ENCODE results near the gene ADD2. TPM values are rescaled to one million over a fixed set of nuclear protein-coding genes. Genes with fewer than 3 reads are reported as not detected.

Gene ADD2
- total RNA-seq, 1 donor from 2014 or later = 2.6 TPM

DNA sequence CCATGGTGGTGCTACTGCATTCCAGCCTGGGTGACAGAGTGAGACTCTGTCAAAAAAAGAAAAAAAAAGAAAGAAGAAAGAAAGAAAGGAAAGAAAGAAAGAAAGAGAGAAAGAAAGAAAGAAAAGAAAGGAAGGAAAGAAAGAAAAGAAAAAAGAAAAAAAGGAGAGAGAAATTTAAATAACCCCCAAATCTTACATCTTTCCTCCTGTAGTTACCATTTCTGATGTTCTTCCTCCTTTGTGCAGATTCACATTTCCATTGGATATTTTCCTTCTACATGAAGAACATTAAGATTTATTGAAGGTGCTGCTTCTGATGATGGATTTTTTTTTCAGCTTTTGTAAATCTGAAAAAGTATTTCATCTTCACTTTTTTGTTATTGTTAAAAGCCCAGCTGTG lies 117.0 kb downstream of the ADD2 start:
- no peak overlapping the region for H3K27ac ChIP-seq (ENCODE audit: low read depth, low read length)
- no peak overlapping the region for H3K9ac ChIP-seq (ENCODE audit: low read depth in 1 of 3, low read length in 3 of 3)
- peaks cover 7 to 18% (median 10%) of the 10 kb centered on the region in 3 donors for H3K27me3 ChIP-seq (ENCODE audit: control insufficient read depth in 3 of 3, insufficient read depth in 3 of 3, low read length in 3 of 3)
- no peaks in the 10 kb centered on the region for H3K9me3 ChIP-seq (ENCODE audit: control insufficient read depth in 3 of 3, low read length in 3 of 3)
- H3K4me3 ChIP-seq (ENCODE audit: low read length in 3 of 3) = no peak overlapping the region
- H3K36me3 ChIP-seq (ENCODE audit: control insufficient read depth in 3 of 3, insufficient read depth in 3 of 3, low read length in 3 of 3) = no peaks in the 10 kb centered on the region
- H3K4me1 ChIP-seq (ENCODE audit: control insufficient read depth in 3 of 3, insufficient read depth in 3 of 3, low read length in 3 of 3) = no peaks in the 10 kb centered on the region

DNA sequence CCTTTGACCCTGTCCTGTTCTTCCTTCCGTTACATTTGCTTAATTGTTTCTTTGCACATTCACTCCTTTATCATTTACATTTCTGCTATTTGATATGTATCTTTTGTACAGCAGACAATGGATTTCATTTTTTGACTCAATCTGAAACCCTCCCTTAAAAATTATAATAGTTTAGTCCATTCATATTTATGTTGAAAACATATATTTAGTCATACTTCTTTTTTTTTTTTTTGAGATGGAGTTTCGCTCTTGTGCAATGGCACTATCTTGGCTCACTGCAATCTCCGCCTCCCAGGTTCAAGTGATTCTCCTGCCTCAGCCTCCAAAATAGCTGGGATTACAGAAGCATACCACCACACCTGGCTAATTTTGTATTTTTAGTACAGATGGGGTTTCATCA lies 119.0 kb downstream of the ADD2 start:
- Histone ChIP-seq H3K4me3 (ENCODE audit: low read length in 3 of 3) (no peak overlapping the region), H3K9ac (ENCODE audit: low read depth in 1 of 3, low read length in 3 of 3) (no peak overlapping the region), H3K27ac (ENCODE audit: low read depth, low read length) (no peak overlapping the region), H3K27me3 (ENCODE audit: control insufficient read depth in 3 of 3, insufficient read depth in 3 of 3, low read length in 3 of 3) (peaks cover under 1 to 12% (median 3%) of the 10 kb centered on the region in 3 donors), H3K36me3 (ENCODE audit: control insufficient read depth in 3 of 3, insufficient read depth in 3 of 3, low read length in 3 of 3) (no peaks in the 10 kb centered on the region), H3K9me3 (ENCODE audit: control insufficient read depth in 3 of 3, low read length in 3 of 3) (no peaks in the 10 kb centered on the region), H3K4me1 (ENCODE audit: control insufficient read depth in 3 of 3, insufficient read depth in 3 of 3, low read length in 3 of 3) (no peaks in the 10 kb centered on the region)

DNA sequence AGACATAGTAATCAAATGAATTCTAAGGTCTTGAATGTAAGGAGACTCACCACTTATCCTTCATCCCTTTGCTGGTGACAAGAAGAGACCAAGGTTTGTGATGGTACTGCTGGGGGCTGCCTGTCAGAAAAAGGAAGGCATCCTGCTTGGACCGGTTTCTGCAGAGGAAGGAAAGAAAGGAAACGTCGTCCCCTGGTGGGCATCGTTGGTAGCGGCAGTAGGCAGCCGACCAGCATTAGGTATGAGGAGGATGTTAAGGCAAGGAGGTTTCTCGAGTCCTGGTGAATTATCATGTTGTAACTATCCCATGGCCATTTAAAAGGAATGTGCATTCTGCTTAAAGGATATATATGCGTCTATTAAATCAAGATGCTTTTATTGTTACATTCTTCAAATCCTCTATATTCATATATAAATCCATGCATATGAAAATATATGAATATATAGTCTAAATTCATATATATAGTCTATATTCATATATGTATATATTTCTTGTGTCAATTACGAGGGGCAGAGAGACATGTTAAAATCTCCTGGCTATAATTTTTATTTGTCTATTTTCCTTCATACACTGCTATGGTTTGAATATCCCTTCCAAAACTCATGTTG lies 120.0 kb downstream of the ADD2 start:
- H3K9ac ChIP-seq (ENCODE audit: low read depth in 1 of 3, low read length in 3 of 3) = no peak overlapping the region
- no peak overlapping the region for H3K27ac ChIP-seq (ENCODE audit: low read depth, low read length)
- H3K9me3 ChIP-seq (ENCODE audit: control insufficient read depth in 3 of 3, low read length in 3 of 3) = no peaks in the 10 kb centered on the region
- no peaks in the 10 kb centered on the region for H3K36me3 ChIP-seq (ENCODE audit: control insufficient read depth in 3 of 3, insufficient read depth in 3 of 3, low read length in 3 of 3)
- H3K4me1 ChIP-seq (ENCODE audit: control insufficient read depth in 3 of 3, insufficient read depth in 3 of 3, low read length in 3 of 3) = no peaks in the 10 kb centered on the region
- H3K27me3 ChIP-seq (ENCODE audit: control insufficient read depth in 3 of 3, insufficient read depth in 3 of 3, low read length in 3 of 3) = peaks cover 0 to 10% (median 2%) of the 10 kb centered on the region in 3 donors
- H3K4me3 ChIP-seq (ENCODE audit: low read length in 3 of 3) = no peak overlapping the region

DNA sequence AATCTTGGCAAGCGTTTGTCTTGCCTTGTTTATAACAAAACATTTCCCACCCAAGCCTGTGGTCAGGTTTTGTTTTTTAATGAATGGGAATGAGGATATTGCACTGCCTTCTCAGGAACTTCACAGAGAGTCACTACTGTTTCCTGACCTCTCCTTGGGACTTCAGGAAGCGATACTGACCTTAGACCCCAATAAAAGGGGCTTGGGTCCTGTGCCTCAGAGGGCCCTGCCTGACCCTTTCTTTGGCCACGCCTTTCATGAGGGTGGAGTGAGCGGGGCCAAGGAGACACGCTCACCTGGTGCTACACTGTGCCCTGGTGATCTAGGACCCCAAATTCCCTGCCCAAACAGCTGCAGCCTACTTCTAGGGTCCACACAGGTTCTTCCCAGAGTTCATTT lies 121.6 kb downstream of the ADD2 start:
- Histone ChIP-seq H3K4me3 (ENCODE audit: low read length in 3 of 3) (no peak overlapping the region), H3K27ac (ENCODE audit: low read depth, low read length) (no peak overlapping the region), H3K9ac (ENCODE audit: low read depth in 1 of 3, low read length in 3 of 3) (no peak overlapping the region), H3K9me3 (ENCODE audit: control insufficient read depth in 3 of 3, low read length in 3 of 3) (no peaks in the 10 kb centered on the region), H3K4me1 (ENCODE audit: control insufficient read depth in 3 of 3, insufficient read depth in 3 of 3, low read length in 3 of 3) (no peaks in the 10 kb centered on the region), H3K27me3 (ENCODE audit: control insufficient read depth in 3 of 3, insufficient read depth in 3 of 3, low read length in 3 of 3) (peaks cover 0 to 13% (median 3%) of the 10 kb centered on the region in 3 donors), H3K36me3 (ENCODE audit: control insufficient read depth in 3 of 3, insufficient read depth in 3 of 3, low read length in 3 of 3) (no peaks in the 10 kb centered on the region)

DNA sequence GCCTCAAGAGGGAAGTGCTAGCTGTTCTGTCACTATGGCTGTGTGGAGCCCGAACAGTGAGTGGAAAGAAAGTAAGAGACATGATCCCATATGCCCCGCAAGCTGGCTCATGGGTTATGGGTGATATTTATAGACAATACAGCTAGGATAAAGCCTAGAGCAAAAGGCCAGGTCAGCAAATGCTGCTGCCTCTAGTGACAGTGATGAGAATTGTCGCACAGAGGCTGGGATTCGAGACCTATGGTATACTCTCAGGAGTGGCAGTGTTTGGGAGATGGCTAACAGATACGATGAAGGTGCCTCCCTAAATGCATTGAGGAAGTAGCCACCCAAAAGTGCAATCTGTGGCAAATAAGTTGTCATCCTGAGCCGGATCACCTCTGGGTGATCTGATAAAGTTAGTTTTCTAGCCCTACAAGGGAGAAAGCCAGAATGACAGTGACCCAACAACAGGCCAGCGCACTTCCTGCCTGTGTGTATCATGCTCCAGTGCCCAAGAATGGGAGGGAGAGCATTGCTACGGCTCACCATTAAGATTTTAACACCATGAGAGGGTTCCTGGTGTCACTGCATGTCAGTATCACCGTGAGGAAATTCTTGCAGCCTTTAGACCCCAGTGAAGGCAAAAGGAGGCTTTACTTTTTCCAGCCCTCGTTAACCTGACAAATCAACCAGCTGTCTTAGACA lies 122.1 kb downstream of the ADD2 start:
- Histone ChIP-seq H3K9ac (ENCODE audit: low read depth in 1 of 3, low read length in 3 of 3) (no peak overlapping the region), H3K9me3 (ENCODE audit: control insufficient read depth in 3 of 3, low read length in 3 of 3) (no peaks in the 10 kb centered on the region), H3K36me3 (ENCODE audit: control insufficient read depth in 3 of 3, insufficient read depth in 3 of 3, low read length in 3 of 3) (no peaks in the 10 kb centered on the region), H3K4me1 (ENCODE audit: control insufficient read depth in 3 of 3, insufficient read depth in 3 of 3, low read length in 3 of 3) (no peaks in the 10 kb centered on the region), H3K4me3 (ENCODE audit: low read length in 3 of 3) (no peak overlapping the region), H3K27me3 (ENCODE audit: control insufficient read depth in 3 of 3, insufficient read depth in 3 of 3, low read length in 3 of 3) (peaks cover 0 to 16% (median 3%) of the 10 kb centered on the region in 3 donors), H3K27ac (ENCODE audit: low read depth, low read length) (no peak overlapping the region)

DNA sequence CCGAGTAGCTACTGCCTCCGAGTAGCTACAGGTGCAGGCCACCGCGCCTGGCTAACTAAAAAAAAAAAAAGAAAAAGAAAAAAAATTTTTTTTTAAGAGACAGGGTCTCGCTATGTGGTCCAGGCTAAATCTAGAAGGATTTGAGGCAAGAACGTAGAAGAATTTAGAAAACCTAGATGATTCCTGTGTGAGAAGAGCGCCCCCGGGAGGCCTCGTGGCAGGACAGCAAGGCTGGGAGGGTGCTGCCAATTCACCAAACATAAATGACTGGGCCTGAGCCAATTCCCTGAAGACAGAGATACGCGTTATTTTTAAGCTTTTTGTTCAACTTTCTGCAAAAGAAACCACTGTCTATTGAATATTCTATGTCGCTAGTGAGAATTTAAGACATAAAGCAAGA lies 124.3 kb downstream of the ADD2 start:
- no peaks in the 10 kb centered on the region for H3K36me3 ChIP-seq (ENCODE audit: control insufficient read depth in 3 of 3, insufficient read depth in 3 of 3, low read length in 3 of 3)
- H3K27ac ChIP-seq (ENCODE audit: low read depth, low read length) = no peak overlapping the region
- H3K4me1 ChIP-seq (ENCODE audit: control insufficient read depth in 3 of 3, insufficient read depth in 3 of 3, low read length in 3 of 3) = no peaks in the 10 kb centered on the region
- H3K4me3 ChIP-seq (ENCODE audit: low read length in 3 of 3) = no peak overlapping the region
- no peak overlapping the region for H3K9ac ChIP-seq (ENCODE audit: low read depth in 1 of 3, low read length in 3 of 3)
- H3K9me3 ChIP-seq (ENCODE audit: control insufficient read depth in 3 of 3, low read length in 3 of 3) = no peaks in the 10 kb centered on the region
- H3K27me3 ChIP-seq (ENCODE audit: control insufficient read depth in 3 of 3, insufficient read depth in 3 of 3, low read length in 3 of 3) = peaks cover 0 to 18% (median 3%) of the 10 kb centered on the region in 3 donors

DNA sequence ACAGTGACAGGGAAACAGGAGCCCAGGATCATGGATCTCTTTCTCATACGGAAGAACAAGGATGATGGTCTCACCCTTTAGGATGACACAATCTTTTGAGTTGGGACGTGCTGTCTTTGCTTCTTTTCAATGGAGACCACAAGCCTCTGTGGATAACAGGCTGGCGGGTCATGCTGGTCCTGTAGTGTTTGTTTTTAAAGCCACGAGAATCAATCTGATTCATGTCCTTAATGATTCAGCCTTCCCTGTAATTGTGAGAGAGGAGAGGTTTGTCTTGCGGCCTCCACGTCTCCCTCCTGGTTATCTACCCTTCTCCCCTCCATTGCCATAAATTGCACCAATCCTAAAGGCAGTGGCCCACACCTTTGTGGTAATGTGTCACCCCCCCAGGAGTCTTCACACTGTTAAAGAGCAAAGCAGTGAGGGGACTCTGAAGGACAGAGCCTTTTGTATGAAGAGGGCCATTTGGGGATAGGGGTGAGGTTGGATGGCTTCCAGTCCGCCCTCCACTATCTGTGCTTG lies 126.7 kb downstream of the ADD2 start:
- no peak overlapping the region for H3K4me3 ChIP-seq (ENCODE audit: low read length in 3 of 3)
- no peak overlapping the region for H3K27ac ChIP-seq (ENCODE audit: low read depth, low read length)
- H3K4me1 ChIP-seq (ENCODE audit: control insufficient read depth in 3 of 3, insufficient read depth in 3 of 3, low read length in 3 of 3) = no peaks in the 10 kb centered on the region
- H3K36me3 ChIP-seq (ENCODE audit: control insufficient read depth in 3 of 3, insufficient read depth in 3 of 3, low read length in 3 of 3) = no peaks in the 10 kb centered on the region
- peaks cover 0 to 12% (median 3%) of the 10 kb centered on the region in 3 donors for H3K27me3 ChIP-seq (ENCODE audit: control insufficient read depth in 3 of 3, insufficient read depth in 3 of 3, low read length in 3 of 3)
- no peaks in the 10 kb centered on the region for H3K9me3 ChIP-seq (ENCODE audit: control insufficient read depth in 3 of 3, low read length in 3 of 3)
- no peak overlapping the region for H3K9ac ChIP-seq (ENCODE audit: low read depth in 1 of 3, low read length in 3 of 3)

DNA sequence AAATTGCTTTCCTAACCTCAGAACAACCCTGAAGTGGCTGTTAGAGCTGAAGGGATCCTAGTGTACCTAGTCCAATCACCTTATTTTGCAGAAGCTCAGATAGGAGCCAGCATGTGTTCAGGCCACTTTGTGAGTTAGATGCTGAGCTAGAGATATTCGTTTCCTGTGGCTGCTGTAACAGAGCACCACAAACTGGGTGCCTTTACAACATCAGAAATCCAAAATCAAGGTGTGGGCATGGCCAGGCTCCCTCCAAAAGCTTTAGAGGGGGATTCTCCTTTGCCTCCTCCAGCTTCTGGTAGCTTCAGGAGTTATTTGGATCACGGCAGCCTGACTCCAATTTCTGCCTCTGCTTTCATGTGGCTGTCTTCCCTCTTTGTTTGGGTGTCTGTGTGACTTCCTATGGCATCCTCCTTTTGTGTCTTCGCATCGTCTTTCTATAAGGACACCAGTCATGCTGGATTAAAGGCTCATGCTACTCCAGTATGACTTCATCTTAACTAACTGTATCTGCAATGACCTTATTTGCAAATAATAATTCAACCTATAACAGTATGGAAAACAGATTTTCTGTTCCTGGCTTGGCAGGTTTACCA lies 128.1 kb downstream of the ADD2 start:
- Histone ChIP-seq H3K4me1 (ENCODE audit: control insufficient read depth in 3 of 3, insufficient read depth in 3 of 3, low read length in 3 of 3) (no peaks in the 10 kb centered on the region), H3K27me3 (ENCODE audit: control insufficient read depth in 3 of 3, insufficient read depth in 3 of 3, low read length in 3 of 3) (peaks cover 0 to 12% (median 3%) of the 10 kb centered on the region in 3 donors), H3K9ac (ENCODE audit: low read depth in 1 of 3, low read length in 3 of 3) (no peak overlapping the region), H3K27ac (ENCODE audit: low read depth, low read length) (no peak overlapping the region), H3K9me3 (ENCODE audit: control insufficient read depth in 3 of 3, low read length in 3 of 3) (no peaks in the 10 kb centered on the region), H3K4me3 (ENCODE audit: low read length in 3 of 3) (no peak overlapping the region), H3K36me3 (ENCODE audit: control insufficient read depth in 3 of 3, insufficient read depth in 3 of 3, low read length in 3 of 3) (no peaks in the 10 kb centered on the region)

DNA sequence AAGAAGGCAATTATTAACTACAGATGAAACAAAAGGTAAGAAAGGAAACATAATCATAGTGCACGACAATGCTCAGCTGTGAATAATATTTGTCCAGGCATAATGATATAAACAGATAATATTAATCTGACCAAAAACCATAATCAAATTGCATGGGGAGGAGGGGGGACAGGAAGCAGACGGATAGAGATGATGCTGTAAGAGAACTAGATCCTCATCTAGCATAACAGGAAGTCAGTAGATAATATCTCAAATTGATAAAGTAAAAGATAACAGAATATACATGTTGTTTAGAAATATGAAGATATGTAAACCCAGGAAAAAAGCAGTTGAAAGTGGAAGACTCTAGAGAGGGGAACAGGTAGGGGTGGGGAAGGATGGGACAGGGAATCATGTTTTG lies 129.4 kb downstream of the ADD2 start:
- peaks cover 0 to 12% (median 3%) of the 10 kb centered on the region in 3 donors for H3K27me3 ChIP-seq (ENCODE audit: control insufficient read depth in 3 of 3, insufficient read depth in 3 of 3, low read length in 3 of 3)
- no peak overlapping the region for H3K27ac ChIP-seq (ENCODE audit: low read depth, low read length)
- H3K9ac ChIP-seq (ENCODE audit: low read depth in 1 of 3, low read length in 3 of 3) = no peak overlapping the region

DNA sequence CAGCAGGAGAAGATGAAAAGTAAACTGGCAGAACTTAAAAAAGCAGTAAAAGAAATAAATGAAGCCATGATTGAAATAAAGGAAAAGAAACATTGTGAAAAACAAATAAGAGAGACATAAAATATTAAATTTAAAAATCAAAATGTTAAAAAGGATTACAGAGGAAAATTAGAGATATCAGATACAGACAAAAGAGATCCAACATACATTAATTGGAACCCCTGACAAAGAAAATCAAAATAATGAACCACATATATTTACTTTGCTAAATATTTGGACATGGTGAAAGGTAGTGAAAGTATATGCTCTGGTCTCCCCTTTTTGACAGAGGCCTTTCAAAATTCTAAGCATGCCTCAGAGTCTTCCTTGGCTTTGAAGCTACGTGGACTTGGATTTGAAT lies 134.5 kb downstream of the ADD2 start:
- H3K27me3 ChIP-seq (ENCODE audit: control insufficient read depth in 3 of 3, insufficient read depth in 3 of 3, low read length in 3 of 3) = peaks cover 0 to 5% (median 0%) of the 10 kb centered on the region in 3 donors
- no peak overlapping the region for H3K4me3 ChIP-seq (ENCODE audit: low read length in 3 of 3)
- no peaks in the 10 kb centered on the region for H3K9me3 ChIP-seq (ENCODE audit: control insufficient read depth in 3 of 3, low read length in 3 of 3)
- no peak overlapping the region for H3K27ac ChIP-seq (ENCODE audit: low read depth, low read length)
- no peaks in the 10 kb centered on the region for H3K4me1 ChIP-seq (ENCODE audit: control insufficient read depth in 3 of 3, insufficient read depth in 3 of 3, low read length in 3 of 3)
- no peak overlapping the region for H3K9ac ChIP-seq (ENCODE audit: low read depth in 1 of 3, low read length in 3 of 3)
- H3K36me3 ChIP-seq (ENCODE audit: control insufficient read depth in 3 of 3, insufficient read depth in 3 of 3, low read length in 3 of 3) = no peaks in the 10 kb centered on the region

More for the DNA sequence above, 129.4 kb downstream of the ADD2 start:
- no peaks in the 10 kb centered on the region for H3K4me1 ChIP-seq (ENCODE audit: control insufficient read depth in 3 of 3, insufficient read depth in 3 of 3, low read length in 3 of 3)
- H3K9me3 ChIP-seq (ENCODE audit: control insufficient read depth in 3 of 3, low read length in 3 of 3) = no peaks in the 10 kb centered on the region
- H3K4me3 ChIP-seq (ENCODE audit: low read length in 3 of 3) = no peak overlapping the region
- no peaks in the 10 kb centered on the region for H3K36me3 ChIP-seq (ENCODE audit: control insufficient read depth in 3 of 3, insufficient read depth in 3 of 3, low read length in 3 of 3)
